GM15510 (cell line): ENCODE data around the gene MAP3K7CL.

ENCODE experiments used
- POLR2A ChIP-seq: IDR thresholded peaks from 3 replicates; pipeline ENCODE4 v1.6.1; 2011; ENCODE audit warnings: borderline replicate concordance; ENCODE audit not compliant: insufficient read length; ENCODE audit errors: extremely low read depth

The MAP3K7CL gene

GRCh38 chr21:29213513-29214385 lies 83.3 kb downstream of the MAP3K7CL start:
- TF ChIP-seq POLR2A, result no peak

- no peak for TF ChIP-seq POLR2A
These were observed 85.3 kb downstream of the MAP3K7CL start for GRCh38 chr21:29215709-29216108.

DNA sequence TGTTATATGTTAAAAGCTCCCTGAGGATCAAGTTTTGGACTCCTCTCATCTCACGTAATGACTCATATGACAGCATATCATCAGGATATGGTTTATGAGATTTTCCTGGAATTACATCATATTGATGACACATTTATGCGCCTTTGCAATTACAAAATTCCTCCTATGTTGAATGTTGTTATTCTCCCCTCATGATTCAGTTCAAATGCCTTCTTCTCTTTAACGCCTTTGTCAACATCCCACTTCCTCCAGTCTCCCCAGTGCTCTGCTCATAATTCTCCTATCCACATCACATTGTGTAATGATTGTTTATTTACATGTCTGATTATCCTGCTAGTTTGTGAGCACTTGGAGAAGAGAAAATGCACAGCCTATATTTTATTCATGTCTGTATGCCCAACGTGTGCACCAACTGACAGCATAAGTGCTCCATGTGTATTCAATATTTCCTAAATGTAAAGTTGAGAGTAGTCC lies 87.4 kb downstream of the MAP3K7CL start:
- TF ChIP-seq POLR2A, result no peak

GRCh38 chr21:29218749-29219148 lies 88.3 kb downstream of the MAP3K7CL start:
- no peak for TF ChIP-seq POLR2A

DNA sequence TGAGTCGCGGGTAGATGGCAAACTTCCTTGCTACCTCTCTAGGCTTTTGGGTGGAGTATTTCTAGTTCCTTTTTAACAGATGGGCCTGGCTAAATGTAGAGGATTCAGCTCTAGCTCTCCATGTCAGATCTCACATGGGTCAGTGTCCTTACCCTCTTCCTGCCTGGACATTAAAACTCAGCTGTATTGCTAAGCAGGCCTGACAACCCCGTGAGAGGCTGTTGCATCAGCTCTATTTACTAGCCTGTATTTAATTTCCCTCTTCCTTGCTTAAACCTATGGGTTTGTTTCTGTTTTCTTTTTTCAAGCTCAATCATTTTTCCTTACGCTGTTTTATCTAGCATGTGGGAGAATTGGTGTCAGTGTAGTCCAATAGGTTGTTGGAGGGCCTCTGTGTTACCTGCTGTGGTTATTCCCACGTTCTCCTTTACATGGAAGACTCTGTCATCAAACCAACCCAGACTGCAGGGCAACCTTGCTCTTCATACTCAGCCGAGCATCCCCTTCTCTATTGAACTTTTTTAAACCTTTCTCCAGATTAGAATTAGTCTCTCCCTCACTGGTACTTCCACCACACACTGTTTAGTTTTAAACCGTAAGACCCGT lies 88.8 kb downstream of the MAP3K7CL start:
- TF ChIP-seq POLR2A, result no peak

DNA sequence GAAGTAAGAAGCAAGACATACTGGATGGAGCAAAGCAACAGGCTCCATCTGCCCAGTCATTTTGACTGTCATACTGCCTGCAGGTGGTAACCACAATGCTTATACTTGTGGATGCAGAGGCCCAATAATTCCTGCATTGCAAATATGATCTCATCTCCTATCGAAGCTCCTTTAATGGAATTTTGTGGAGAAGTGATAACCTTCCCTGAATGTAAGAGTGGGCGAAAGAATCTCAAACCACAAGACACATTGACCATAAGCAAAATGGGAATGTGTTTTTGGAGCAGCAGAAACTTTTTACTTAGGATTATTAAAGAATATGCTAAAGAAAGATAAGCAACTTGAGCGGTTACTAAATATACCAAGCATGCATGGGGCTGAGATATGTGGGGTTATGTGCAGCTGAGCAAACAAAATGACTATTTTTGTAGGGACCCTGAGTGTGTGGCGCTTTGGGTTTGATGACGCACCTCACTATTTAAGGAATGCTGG lies 90.9 kb downstream of the MAP3K7CL start:
- TF ChIP-seq POLR2A, result no peak

GRCh38 chr21:29224006-29224405 lies 93.6 kb downstream of the MAP3K7CL start:
- TF ChIP-seq POLR2A, result no peak
